Mucosa of descending colon (tissue), 3 donors: ENCODE results near the gene RGS7BP. TPM values are rescaled to one million over a fixed set of nuclear protein-coding genes. Genes with fewer than 3 reads are reported as not detected.
"Not testable (repeated sequence)": the region's sequence is repeated elsewhere in the genome, so short reads cannot be mapped to it uniquely, and the experiment has no call there.

Experiments used
- ATAC-seq: fragments of 200-7000 bp; cut with Tn5 transposase; one replicate; pipeline ENCODE4 v1.9.1; 2020; ENCODE audit warnings: mild to moderate bottlenecking, moderate library complexity
- DNase-seq, 3 donors: peaks; one replicate each; pipeline ENCODE4 v3.0.0-alpha.2; 2020
- H3K36me3 ChIP-seq: fragments of 200-600 bp; one replicate; pipeline ENCODE4 v1.8.0; 2021; ENCODE audit warnings: low read depth, mild to moderate bottlenecking
- H3K4me1 ChIP-seq: fragments of 200-600 bp; one replicate; pipeline ENCODE4 v1.8.0; 2021; ENCODE audit warnings: low read depth, mild to moderate bottlenecking
- H3K4me3 ChIP-seq: fragments of 200-600 bp; one replicate; pipeline ENCODE4 v1.8.0; 2021; ENCODE audit warnings: mild to moderate bottlenecking
- H3K9me3 ChIP-seq: fragments of 200-600 bp; one replicate; pipeline ENCODE4 v1.8.0; 2021; ENCODE audit warnings: mild to moderate bottlenecking
- CTCF ChIP-seq: fragments of 200-600 bp; IDR thresholded peaks from one replicate; pipeline ENCODE4 v1.8.0; 2022; ENCODE audit warnings: antibody characterized with exemption, mild to moderate bottlenecking
- intact Hi-C, 2 donors: fragments of 100-400 bp; cut with DNase I in 1 of 2; cut with micrococcal nuclease in 1 of 2; formaldehyde crosslinking; loops; one replicate each; pipeline versions ENCODE4 v1.11.0 to v1.11.1; 2022; cut with DNase I, micrococcal nuclease
- total RNA-seq, 3 donors: library from RNA; stranded (reverse); fragmentation: NEBNext Ultra II Directional in 2 of 3; extraction: Animal tissue kit (Norgen Biotek cat#: 25700) in 2 of 3; gene quantifications; one replicate each; pipeline versions ENCODE4 v1.2.1 to v1.2.4, GENCODE V29; 2021 to 2023
- donor health status: DM: no; HTN: no; CAD: no; lungs with moderate emphysema.
- donor health status: DM: no; HTN: no; CAD: no.
- donor health status: DM: no; HTN: yes; CAD: no.

The RGS7BP gene
- total RNA-seq, 3 donors from 2014 or later, result 0.38 to 1.6 (median 0.63) TPM

GRCh38 chr5:64526734-64527439, 21.1 kb downstream of the RGS7BP start:
- H3K4me1 ChIP-seq, result no peaks in the 10 kb centered on the region
- intact Hi-C loops, result no loop called here
- ATAC-seq (no peak), DNase-seq (no peak)
- H3K36me3 ChIP-seq, result no peaks in the 10 kb centered on the region
- no peaks in the 10 kb centered on the region for H3K9me3 ChIP-seq
- no peak overlapping the region for H3K4me3 ChIP-seq
- no peak for TF ChIP-seq CTCF

- H3K9me3 ChIP-seq, result no peaks in the 10 kb centered on the region
- no peak for TF ChIP-seq CTCF
- DNase-seq, result no peak
- H3K4me3 ChIP-seq, result no peak overlapping the region
- H3K36me3 ChIP-seq, result no peaks in the 10 kb centered on the region
- no peak for ATAC-seq
- no peaks in the 10 kb centered on the region for H3K4me1 ChIP-seq
- intact Hi-C loops, result no loop called here
These were observed 24.3 kb downstream of the RGS7BP start for GRCh38 chr5:64530076-64530475.

GRCh38 chr5:64532212-64532611, 26.4 kb downstream of the RGS7BP start:
- Histone ChIP-seq H3K4me1 (no peaks in the 10 kb centered on the region), H3K36me3 (no peaks in the 10 kb centered on the region), H3K4me3 (no peak overlapping the region), H3K9me3 (no peaks in the 10 kb centered on the region)
- intact Hi-C loops, result no loop called here
- ATAC-seq (no peak), DNase-seq (no peak)
- TF ChIP-seq CTCF, result no peak

GRCh38 chr5:64532657-64533056, 26.8 kb downstream of the RGS7BP start:
- H3K36me3 ChIP-seq, result no peaks in the 10 kb centered on the region
- H3K4me1 ChIP-seq, result no peaks in the 10 kb centered on the region
- H3K4me3 ChIP-seq, result no peak overlapping the region
- ATAC-seq, result no peak
- TF ChIP-seq CTCF, result no peak
- no peaks in the 10 kb centered on the region for H3K9me3 ChIP-seq
- intact Hi-C loops, result no loop called here
- no peak for DNase-seq

- H3K36me3 ChIP-seq, result no peaks in the 10 kb centered on the region
- no peak for TF ChIP-seq CTCF
- H3K4me1 ChIP-seq, result no peaks in the 10 kb centered on the region
- no peaks in the 10 kb centered on the region for H3K9me3 ChIP-seq
- no peak for ATAC-seq
- H3K4me3 ChIP-seq, result no peak overlapping the region
- no peak for DNase-seq
- intact Hi-C loops, result no loop called here
These were observed 28.2 kb downstream of the RGS7BP start for GRCh38 chr5:64534033-64534432.

GRCh38 chr5:64557911-64558310, 52.1 kb downstream of the RGS7BP start:
- intact Hi-C loops, result no loop called here
- no peaks in the 10 kb centered on the region for H3K4me1 ChIP-seq
- no peak for DNase-seq
- no peak for TF ChIP-seq CTCF
- H3K4me3 ChIP-seq, result no peak overlapping the region
- H3K36me3 ChIP-seq, result no peaks in the 10 kb centered on the region
- peaks cover 14% of the 10 kb centered on the region for H3K9me3 ChIP-seq
- ATAC-seq, result no peak

GRCh38 chr5:64558641-64559040, 52.8 kb downstream of the RGS7BP start:
- H3K4me1 ChIP-seq, intact Hi-C loops, DNase-seq, H3K4me3 ChIP-seq, ATAC-seq, H3K36me3 ChIP-seq: not testable (repeated sequence)
- H3K9me3 ChIP-seq, result peaks cover 14% of the 10 kb centered on the region
